ENCODE results near the gene LSAMP.

The LSAMP gene

GRCh38 chr3:116070061-116070460 lies 375.2 kb downstream of the LSAMP start:
- no peaks in the 10 kb centered on the region for H3K36me3 ChIP-seq (ENCODE audit: control insufficient read depth in 1 of 2, insufficient read depth in 2 of 2, low read depth in 1 of 2, low read length in 2 of 2)
- H2AK5ac ChIP-seq (ENCODE audit: low read length, severe bottlenecking) = no peak overlapping the region
- no peak overlapping the region for H3K4me2 ChIP-seq (ENCODE audit: low read length, poor library complexity, severe bottlenecking)
- no peak overlapping the region for H3K27ac ChIP-seq (ENCODE audit: low read length, poor library complexity, severe bottlenecking)
- no peak overlapping the region for H2AFZ ChIP-seq (ENCODE audit: low read depth, low read length)
- no peaks in the 10 kb centered on the region for H3K27me3 ChIP-seq (ENCODE audit: control insufficient read depth in 1 of 2, insufficient read depth in 1 of 2, low read length in 2 of 2)
- H4K8ac ChIP-seq (ENCODE audit: low read length) = no peak overlapping the region
- no peaks in the 10 kb centered on the region for H3K9me3 ChIP-seq (ENCODE audit: control insufficient read depth, low read length)
- no peak overlapping the region for H3K14ac ChIP-seq (ENCODE audit: low read length in 2 of 2)
- no peak overlapping the region for H2BK12ac ChIP-seq (ENCODE audit: low read length in 2 of 2)
- no peak overlapping the region for H3K23ac ChIP-seq (ENCODE audit: low read length in 2 of 2)
- H2BK15ac ChIP-seq (ENCODE audit: low read depth, poor library complexity, severe bottlenecking) = no peak overlapping the region
- H3K9ac ChIP-seq (ENCODE audit: low read length) = no peak overlapping the region
- 86% methylated on average over 2 of the region's 2 CpGs for WGBS
- H3K4me3 ChIP-seq (ENCODE audit: insufficient read depth in 1 of 2, low read depth in 1 of 2, low read length in 2 of 2) = no peak overlapping the region
- H3K4me1 ChIP-seq (ENCODE audit: control insufficient read depth, insufficient read depth, low read depth, low read length) = peaks cover 3% of the 10 kb centered on the region
- H3K79me1 ChIP-seq (replicated peaks; ENCODE audit: low read length, poor library complexity, severe bottlenecking) = peaks cover 2% of the 10 kb centered on the region
- no peak for DNase-seq
- no peak overlapping the region for H3K18ac ChIP-seq (ENCODE audit: low read depth in 1 of 2, low read length in 2 of 2)
- no peak overlapping the region for H4K91ac ChIP-seq (ENCODE audit: low read length)
- no peak overlapping the region for H3K4ac ChIP-seq (ENCODE audit: low read depth in 1 of 2, low read length in 2 of 2)
- no peak overlapping the region for H2BK120ac ChIP-seq (ENCODE audit: low read depth, low read length)
- H2BK5ac ChIP-seq (ENCODE audit: low read depth, low read length, poor library complexity, severe bottlenecking) = no peak overlapping the region

- no peak overlapping the region for H3K14ac ChIP-seq (ENCODE audit: low read length in 2 of 2)
- H2AK5ac ChIP-seq (ENCODE audit: low read length, severe bottlenecking) = no peak overlapping the region
- no peak overlapping the region for H2BK5ac ChIP-seq (ENCODE audit: low read depth, low read length, poor library complexity, severe bottlenecking)
- no peak overlapping the region for H4K8ac ChIP-seq (ENCODE audit: low read length)
- H3K23ac ChIP-seq (ENCODE audit: low read length in 2 of 2) = no peak overlapping the region
- H3K79me1 ChIP-seq (replicated peaks; ENCODE audit: low read length, poor library complexity, severe bottlenecking) = peaks cover 2% of the 10 kb centered on the region
- no peak overlapping the region for H3K18ac ChIP-seq (ENCODE audit: low read depth in 1 of 2, low read length in 2 of 2)
- H2BK12ac ChIP-seq (ENCODE audit: low read length in 2 of 2) = no peak overlapping the region
- no peak for DNase-seq
- peaks cover 3% of the 10 kb centered on the region for H3K4me1 ChIP-seq (ENCODE audit: control insufficient read depth, insufficient read depth, low read depth, low read length)
- no peak overlapping the region for H3K9ac ChIP-seq (ENCODE audit: low read length)
- H4K91ac ChIP-seq (ENCODE audit: low read length) = no peak overlapping the region
- no peak overlapping the region for H2BK120ac ChIP-seq (ENCODE audit: low read depth, low read length)
- no peak overlapping the region for H3K4me3 ChIP-seq (ENCODE audit: insufficient read depth in 1 of 2, low read depth in 1 of 2, low read length in 2 of 2)
- H2BK15ac ChIP-seq (ENCODE audit: low read depth, poor library complexity, severe bottlenecking) = no peak overlapping the region
- H3K27ac ChIP-seq (ENCODE audit: low read length, poor library complexity, severe bottlenecking) = no peak overlapping the region
- H3K4ac ChIP-seq (ENCODE audit: low read depth in 1 of 2, low read length in 2 of 2) = no peak overlapping the region
- no peaks in the 10 kb centered on the region for H3K36me3 ChIP-seq (ENCODE audit: control insufficient read depth in 1 of 2, insufficient read depth in 2 of 2, low read depth in 1 of 2, low read length in 2 of 2)
- WGBS = 79% methylated on average over 4 of the region's 4 CpGs
- H3K9me3 ChIP-seq (ENCODE audit: control insufficient read depth, low read length) = no peaks in the 10 kb centered on the region
- no peak overlapping the region for H2AFZ ChIP-seq (ENCODE audit: low read depth, low read length)
- no peak overlapping the region for H3K4me2 ChIP-seq (ENCODE audit: low read length, poor library complexity, severe bottlenecking)
- H3K27me3 ChIP-seq (ENCODE audit: control insufficient read depth in 1 of 2, insufficient read depth in 1 of 2, low read length in 2 of 2) = no peaks in the 10 kb centered on the region
These were observed 376.3 kb downstream of the LSAMP start for GRCh38 chr3:116069024-116069423.

- Histone ChIP-seq H2BK12ac (ENCODE audit: low read length in 2 of 2) (no peak overlapping the region), H2BK120ac (ENCODE audit: low read depth, low read length) (no peak overlapping the region), H3K9me3 (ENCODE audit: control insufficient read depth, low read length) (no peaks in the 10 kb centered on the region), H2BK5ac (ENCODE audit: low read depth, low read length, poor library complexity, severe bottlenecking) (no peak overlapping the region), H4K91ac (ENCODE audit: low read length) (no peak overlapping the region), H3K9ac (ENCODE audit: low read length) (no peak overlapping the region), H4K8ac (ENCODE audit: low read length) (no peak overlapping the region), H3K79me1 (replicated peaks; ENCODE audit: low read length, poor library complexity, severe bottlenecking) (peaks cover 2% of the 10 kb centered on the region), H3K4ac (ENCODE audit: low read depth in 1 of 2, low read length in 2 of 2) (no peak overlapping the region), H3K4me1 (ENCODE audit: control insufficient read depth, insufficient read depth, low read depth, low read length) (peaks cover 3% of the 10 kb centered on the region), H3K23ac (ENCODE audit: low read length in 2 of 2) (no peak overlapping the region), H3K27me3 (ENCODE audit: control insufficient read depth in 1 of 2, insufficient read depth in 1 of 2, low read length in 2 of 2) (no peaks in the 10 kb centered on the region), H3K4me2 (ENCODE audit: low read length, poor library complexity, severe bottlenecking) (no peak overlapping the region), H3K4me3 (ENCODE audit: insufficient read depth in 1 of 2, low read depth in 1 of 2, low read length in 2 of 2) (no peak overlapping the region), H2BK15ac (ENCODE audit: low read depth, poor library complexity, severe bottlenecking) (no peak overlapping the region), H3K36me3 (ENCODE audit: control insufficient read depth in 1 of 2, insufficient read depth in 2 of 2, low read depth in 1 of 2, low read length in 2 of 2) (no peaks in the 10 kb centered on the region), H3K27ac (ENCODE audit: low read length, poor library complexity, severe bottlenecking) (no peak overlapping the region), H2AK5ac (ENCODE audit: low read length, severe bottlenecking) (no peak overlapping the region), H2AFZ (ENCODE audit: low read depth, low read length) (no peak overlapping the region), H3K14ac (ENCODE audit: low read length in 2 of 2) (no peak overlapping the region), H3K18ac (ENCODE audit: low read depth in 1 of 2, low read length in 2 of 2) (no peak overlapping the region)
- 92% methylated on average over 1 of the region's 4 CpGs for WGBS
- DNase-seq = no peak
These were observed 378.0 kb downstream of the LSAMP start for GRCh38 chr3:116067326-116067725.

GRCh38 chr3:116065501-116065900 lies 379.8 kb downstream of the LSAMP start:
- Histone ChIP-seq H2AK5ac (ENCODE audit: low read length, severe bottlenecking) (no peak overlapping the region), H3K9me3 (ENCODE audit: control insufficient read depth, low read length) (no peaks in the 10 kb centered on the region), H2BK12ac (ENCODE audit: low read length in 2 of 2) (no peak overlapping the region), H3K18ac (ENCODE audit: low read depth in 1 of 2, low read length in 2 of 2) (no peak overlapping the region), H3K9ac (ENCODE audit: low read length) (no peak overlapping the region), H2BK15ac (ENCODE audit: low read depth, poor library complexity, severe bottlenecking) (no peak overlapping the region), H3K4ac (ENCODE audit: low read depth in 1 of 2, low read length in 2 of 2) (no peak overlapping the region), H3K4me1 (ENCODE audit: control insufficient read depth, insufficient read depth, low read depth, low read length) (peaks cover 3% of the 10 kb centered on the region), H3K79me1 (replicated peaks; ENCODE audit: low read length, poor library complexity, severe bottlenecking) (peaks cover 6% of the 10 kb centered on the region), H3K36me3 (ENCODE audit: control insufficient read depth in 1 of 2, insufficient read depth in 2 of 2, low read depth in 1 of 2, low read length in 2 of 2) (no peaks in the 10 kb centered on the region), H2BK120ac (ENCODE audit: low read depth, low read length) (no peak overlapping the region), H2AFZ (ENCODE audit: low read depth, low read length) (no peak overlapping the region), H2BK5ac (ENCODE audit: low read depth, low read length, poor library complexity, severe bottlenecking) (no peak overlapping the region), H3K27ac (ENCODE audit: low read length, poor library complexity, severe bottlenecking) (no peak overlapping the region), H3K4me2 (ENCODE audit: low read length, poor library complexity, severe bottlenecking) (no peak overlapping the region), H3K23ac (ENCODE audit: low read length in 2 of 2) (no peak overlapping the region), H4K91ac (ENCODE audit: low read length) (no peak overlapping the region), H3K27me3 (ENCODE audit: control insufficient read depth in 1 of 2, insufficient read depth in 1 of 2, low read length in 2 of 2) (no peaks in the 10 kb centered on the region), H4K8ac (ENCODE audit: low read length) (no peak overlapping the region), H3K4me3 (ENCODE audit: insufficient read depth in 1 of 2, low read depth in 1 of 2, low read length in 2 of 2) (no peak overlapping the region), H3K14ac (ENCODE audit: low read length in 2 of 2) (no peak overlapping the region)
- DNase-seq = no peak
- WGBS = 33% methylated on average over 1 of the region's 1 CpG

Measured in mesenchymal stem cell (in vitro differentiated cells and primary cell).